GM18520 (cell line): Measurements from ENCODE around the gene PACSIN2.
"Not testable (repeated sequence)": the region's sequence is repeated elsewhere in the genome, so short reads cannot be mapped to it uniquely, and the experiment has no call there.

Experiments
- ATAC-seq: cut with Tn5 transposase; IDR thresholded peaks from one replicate; pipeline ENCODE4 v1.9.1; 2021; ENCODE audit not compliant: unreplicated experiment

Gene PACSIN2

GRCh38 chr22:42928969-42929837, 85.7 kb downstream of the PACSIN2 start:
- no peak for ATAC-seq

- no peak for ATAC-seq
Observed at GRCh38 chr22:42927966-42928365, 87.0 kb downstream of the PACSIN2 start.

GRCh38 chr22:42926768-42927167, 88.2 kb downstream of the PACSIN2 start:
- ATAC-seq: no peak

GRCh38 chr22:42926104-42926503, 88.8 kb downstream of the PACSIN2 start:
- ATAC-seq: no peak

- ATAC-seq: no peak
Observed at GRCh38 chr22:42925598-42925997, 89.4 kb downstream of the PACSIN2 start.

- ATAC-seq: not testable (repeated sequence)
Observed at GRCh38 chr22:42925031-42925430, 89.9 kb downstream of the PACSIN2 start.

- ATAC-seq: no peak
Observed at GRCh38 chr22:42924436-42924835, 90.5 kb downstream of the PACSIN2 start.

GRCh38 chr22:42922374-42923191, 92.4 kb downstream of the PACSIN2 start:
- no peak for ATAC-seq

GRCh38 chr22:42920101-42920820, 94.7 kb downstream of the PACSIN2 start:
- no peak for ATAC-seq

- ATAC-seq: no peak
Observed at GRCh38 chr22:42919199-42919598, 95.8 kb downstream of the PACSIN2 start.

- no peak for ATAC-seq
Observed at GRCh38 chr22:42918500-42918899, 96.4 kb downstream of the PACSIN2 start.

GRCh38 chr22:42917358-42917757, 97.6 kb downstream of the PACSIN2 start:
- not testable (repeated sequence) for ATAC-seq

GRCh38 chr22:42915980-42916765, 98.8 kb downstream of the PACSIN2 start:
- ATAC-seq: no peak

- no peak for ATAC-seq
Observed at GRCh38 chr22:42914511-42915076, 100.4 kb downstream of the PACSIN2 start.

- no peak for ATAC-seq
Observed at GRCh38 chr22:42913874-42914510, 101.0 kb downstream of the PACSIN2 start.

GRCh38 chr22:42912059-42912458, 102.9 kb downstream of the PACSIN2 start:
- no peak for ATAC-seq

GRCh38 chr22:42910221-42910942, 104.6 kb downstream of the PACSIN2 start:
- ATAC-seq: no peak

- ATAC-seq: no peak
Observed at GRCh38 chr22:42909363-42910058, 105.4 kb downstream of the PACSIN2 start.

GRCh38 chr22:42908374-42908746, 106.6 kb downstream of the PACSIN2 start:
- no peak for ATAC-seq
